ENCODE data around the gene GRIA4.

GRIA4 gene

GRCh38 chr11:105838668-105839384 lies 229.0 kb downstream of the GRIA4 start:
- no peak overlapping the region for H3K4me3 ChIP-seq (ENCODE audit: low read length)
- H3K9me3 ChIP-seq (ENCODE audit: control insufficient read depth, insufficient read depth, low read length), result no peaks in the 10 kb centered on the region
- H3K79me2 ChIP-seq (ENCODE audit: control insufficient read depth, low read length), result no peaks in the 10 kb centered on the region
- H3K4me2 ChIP-seq (ENCODE audit: low read length), result no peak overlapping the region
- no peaks in the 10 kb centered on the region for H3K27me3 ChIP-seq (ENCODE audit: control insufficient read depth, low read length)
- H3K9me2 ChIP-seq (replicated peaks; ENCODE audit: control insufficient read depth, low read length), result no peaks in the 10 kb centered on the region; the same call in 1 of the 2 replicates
- TF ChIP-seq EZH2phosphoT487 (IDR thresholded peaks at IDR 0.05; ENCODE audit: borderline replicate concordance, low read length), result no peak
- no peaks in the 10 kb centered on the region for H3F3A ChIP-seq (ENCODE audit: control insufficient read depth, insufficient read depth)
- no peak overlapping the region for H3K27ac ChIP-seq (ENCODE audit: low read depth, low read length)
- no peaks in the 10 kb centered on the region for H3K4me1 ChIP-seq (ENCODE audit: control insufficient read depth, low read length)
- no peaks in the 10 kb centered on the region for H4K20me1 ChIP-seq (ENCODE audit: control insufficient read depth, insufficient read depth, low read depth, low read length)
- no peaks in the 10 kb centered on the region for H3K36me3 ChIP-seq (ENCODE audit: control insufficient read depth, low read length)

- no peak for TF ChIP-seq EZH2phosphoT487 (IDR thresholded peaks at IDR 0.05; ENCODE audit: borderline replicate concordance, low read length)
- TF ChIP-seq CTCF (IDR thresholded peaks at IDR 0.05; ENCODE audit: low read depth, low read length, poor library complexity, severe bottlenecking), result no peak
- H3F3A ChIP-seq (ENCODE audit: control insufficient read depth, insufficient read depth), result no peaks in the 10 kb centered on the region
- H3K36me3 ChIP-seq (ENCODE audit: control insufficient read depth, low read length), result no peaks in the 10 kb centered on the region
- no peaks in the 10 kb centered on the region for H3K9me3 ChIP-seq (ENCODE audit: control insufficient read depth, insufficient read depth, low read length)
- H3K27ac ChIP-seq (ENCODE audit: low read depth, low read length), result no peak overlapping the region
- H3K27me3 ChIP-seq (ENCODE audit: control insufficient read depth, low read length), result no peaks in the 10 kb centered on the region
- H3K4me2 ChIP-seq (ENCODE audit: low read length), result no peak overlapping the region
- no peak overlapping the region for H3K4me3 ChIP-seq (ENCODE audit: low read length)
- no peaks in the 10 kb centered on the region for H3K79me2 ChIP-seq (ENCODE audit: control insufficient read depth, low read length)
- no peaks in the 10 kb centered on the region for H4K20me1 ChIP-seq (ENCODE audit: control insufficient read depth, insufficient read depth, low read depth, low read length)
- no peaks in the 10 kb centered on the region; the same call in 1 of the 2 replicates for H3K9me2 ChIP-seq (replicated peaks; ENCODE audit: control insufficient read depth, low read length)
- no peaks in the 10 kb centered on the region for H3K4me1 ChIP-seq (ENCODE audit: control insufficient read depth, low read length)
These were observed 230.5 kb downstream of the GRIA4 start for GRCh38 chr11:105840391-105840790.

GRCh38 chr11:105852403-105852802 lies 242.5 kb downstream of the GRIA4 start:
- Histone ChIP-seq H3K27ac (ENCODE audit: low read depth, low read length) (no peak overlapping the region), H3K4me1 (ENCODE audit: control insufficient read depth, low read length) (no peaks in the 10 kb centered on the region), H3K27me3 (ENCODE audit: control insufficient read depth, low read length) (no peaks in the 10 kb centered on the region), H4K20me1 (ENCODE audit: control insufficient read depth, insufficient read depth, low read depth, low read length) (no peaks in the 10 kb centered on the region), H3K4me3 (ENCODE audit: low read length) (no peak overlapping the region), H3F3A (ENCODE audit: control insufficient read depth, insufficient read depth) (no peaks in the 10 kb centered on the region), H3K36me3 (ENCODE audit: control insufficient read depth, low read length) (no peaks in the 10 kb centered on the region), H3K79me2 (ENCODE audit: control insufficient read depth, low read length) (no peaks in the 10 kb centered on the region), H3K9me3 (ENCODE audit: control insufficient read depth, insufficient read depth, low read length) (no peaks in the 10 kb centered on the region), H3K4me2 (ENCODE audit: low read length) (no peak overlapping the region), H3K9me2 (replicated peaks; ENCODE audit: control insufficient read depth, low read length) (no peaks in the 10 kb centered on the region)
- no peak for TF ChIP-seq CTCF (IDR thresholded peaks at IDR 0.05; ENCODE audit: low read depth, low read length, poor library complexity, severe bottlenecking)
- no peak for TF ChIP-seq EZH2phosphoT487 (IDR thresholded peaks at IDR 0.05; ENCODE audit: borderline replicate concordance, low read length)

GRCh38 chr11:105854269-105854668 lies 244.4 kb downstream of the GRIA4 start:
- no peaks in the 10 kb centered on the region for H3K27me3 ChIP-seq (ENCODE audit: control insufficient read depth, low read length)
- no peaks in the 10 kb centered on the region for H4K20me1 ChIP-seq (ENCODE audit: control insufficient read depth, insufficient read depth, low read depth, low read length)
- H3K79me2 ChIP-seq (ENCODE audit: control insufficient read depth, low read length), result no peaks in the 10 kb centered on the region
- TF ChIP-seq CTCF (IDR thresholded peaks at IDR 0.05; ENCODE audit: low read depth, low read length, poor library complexity, severe bottlenecking) (no peak), EZH2phosphoT487 (IDR thresholded peaks at IDR 0.05; ENCODE audit: borderline replicate concordance, low read length) (no peak)
- H3K9me3 ChIP-seq (ENCODE audit: control insufficient read depth, insufficient read depth, low read length), result no peaks in the 10 kb centered on the region
- H3K4me1 ChIP-seq (ENCODE audit: control insufficient read depth, low read length), result no peaks in the 10 kb centered on the region
- no peaks in the 10 kb centered on the region for H3F3A ChIP-seq (ENCODE audit: control insufficient read depth, insufficient read depth)
- H3K36me3 ChIP-seq (ENCODE audit: control insufficient read depth, low read length), result no peaks in the 10 kb centered on the region
- H3K27ac ChIP-seq (ENCODE audit: low read depth, low read length), result no peak overlapping the region
- H3K4me3 ChIP-seq (ENCODE audit: low read length), result no peak overlapping the region
- no peaks in the 10 kb centered on the region for H3K9me2 ChIP-seq (replicated peaks; ENCODE audit: control insufficient read depth, low read length)
- H3K4me2 ChIP-seq (ENCODE audit: low read length), result no peak overlapping the region
